HEK293T (cell line): Measurements from ENCODE around the gene GPHN.

Experiments
- ARNT ChIP-seq: fragments of 450-650 bp; IDR thresholded peaks from 2 replicates; pipeline ENCODE4 v1.6.1; 2017; ENCODE audit warnings: mild to moderate bottlenecking
- BHLHE40 ChIP-seq: fragments of 450-650 bp; IDR thresholded peaks from 2 replicates; pipeline ENCODE4 v1.6.1; 2016; ENCODE audit warnings: mild to moderate bottlenecking, moderate library complexity, borderline replicate concordance
- ELF4 ChIP-seq: fragments of 450-650 bp; IDR thresholded peaks from 2 replicates; pipeline ENCODE4 v1.6.1; 2017; ENCODE audit warnings: antibody characterized with exemption
- FOXA1 ChIP-seq: fragments of 450-650 bp; IDR thresholded peaks from 2 replicates; pipeline ENCODE4 v1.6.1; 2016; ENCODE audit warnings: mild to moderate bottlenecking
- FOXK2 ChIP-seq: fragments of 450-650 bp; IDR thresholded peaks from 2 replicates; pipeline ENCODE4 v1.6.1; 2016; ENCODE audit warnings: mild to moderate bottlenecking
- FOXM1 ChIP-seq: fragments of 450-650 bp; IDR thresholded peaks from 2 replicates; pipeline ENCODE4 v1.6.1; 2017; ENCODE audit warnings: mild to moderate bottlenecking, borderline replicate concordance
- HDGF ChIP-seq: fragments of 450-650 bp; IDR thresholded peaks from 2 replicates; pipeline ENCODE4 v1.6.1; 2017; ENCODE audit warnings: antibody characterized with exemption, borderline replicate concordance
- NFRKB ChIP-seq: fragments of 450-650 bp; IDR thresholded peaks from 2 replicates; pipeline ENCODE4 v1.6.1; 2016; ENCODE audit warnings: mild to moderate bottlenecking, moderate library complexity
- SP1 ChIP-seq: fragments of 450-650 bp; IDR thresholded peaks from 2 replicates; pipeline ENCODE4 v1.6.1; 2017
- SUZ12 ChIP-seq: fragments of 450-650 bp; IDR thresholded peaks from 2 replicates; pipeline ENCODE4 v1.6.1; 2016; ENCODE audit warnings: mild to moderate bottlenecking
- ZNF384 ChIP-seq: fragments of 450-650 bp; IDR thresholded peaks from 2 replicates; pipeline ENCODE4 v1.6.1; 2016

DNA sequence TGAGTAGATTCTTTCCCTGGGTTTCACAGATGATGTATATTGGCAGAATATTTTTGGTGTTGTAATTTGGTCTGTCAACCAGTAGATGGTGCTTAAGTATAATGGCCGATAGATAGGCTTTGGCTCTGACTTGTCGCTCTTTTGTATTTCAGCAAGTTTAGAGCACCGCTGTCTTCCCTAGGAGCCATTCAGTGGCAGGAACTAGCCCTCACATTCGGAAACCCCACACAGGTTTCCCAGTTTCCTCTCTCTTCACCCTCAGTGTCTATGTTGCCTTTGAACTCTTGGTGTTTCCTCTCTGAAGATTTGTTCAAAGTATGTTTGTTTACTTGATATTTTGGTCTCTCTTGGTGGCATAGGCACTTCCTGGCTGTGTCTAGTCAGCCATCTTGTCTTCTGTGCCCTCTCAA lies 102.2 kb downstream of the GPHN start:
- no peak for TF ChIP-seq BHLHE40
- no peak for TF ChIP-seq SP1
- no peak for TF ChIP-seq FOXA1
- no peak for TF ChIP-seq NFRKB
- TF ChIP-seq FOXM1: no peak
- TF ChIP-seq SUZ12: no peak
- TF ChIP-seq FOXK2: no peak
- no peak for TF ChIP-seq ARNT
- TF ChIP-seq ELF4: no peak
- TF ChIP-seq HDGF: no peak
- TF ChIP-seq ZNF384: no peak
